GM12891 (cell line): ENCODE results near the gene SSBP2.

Experiments used
- POLR2A ChIP-seq: IDR thresholded peaks from 2 replicates; pipeline ENCODE4 v1.6.1; 2011; ENCODE audit warnings: low read depth, low read length, control low read depth
- POLR2AphosphoS5 ChIP-seq: IDR thresholded peaks from 2 replicates; pipeline ENCODE4 v1.6.1; 2011; ENCODE audit warnings: low read depth, low read length, control low read depth
- TAF1 ChIP-seq: IDR thresholded peaks from 2 replicates; pipeline ENCODE4 v1.6.1; 2011; ENCODE audit warnings: low read depth, low read length, control low read depth

DNA sequence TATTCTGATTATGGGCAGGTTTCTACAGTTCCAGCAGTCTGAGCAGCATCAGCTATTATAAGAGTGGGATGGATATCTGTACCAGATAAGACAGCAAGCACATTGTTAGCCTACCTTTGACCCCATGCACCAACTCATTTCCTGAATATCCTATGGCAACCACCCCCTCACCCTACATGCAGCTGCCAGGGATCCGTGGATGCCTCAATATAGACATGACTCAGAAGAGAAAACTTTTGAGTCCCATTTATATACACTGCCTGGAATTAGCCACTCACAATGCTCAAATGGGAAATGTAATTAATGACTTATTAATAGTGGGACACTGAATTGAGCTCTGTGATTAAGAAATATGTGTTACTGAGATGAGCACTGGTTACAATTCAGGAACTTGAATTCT lies 124.4 kb downstream of the SSBP2 start:
- no peak for TF ChIP-seq POLR2A
- no peak for TF ChIP-seq POLR2AphosphoS5
- no peak for TF ChIP-seq TAF1
